ENCODE results near the gene TMEM9. TPM values are rescaled to one million over a fixed set of nuclear protein-coding genes. Genes with fewer than 3 reads are reported as not detected.

The TMEM9 gene
- total and polyA plus RNA-seq, 4 donors: 30.5 to 59.5 (median 49.0) TPM

DNA sequence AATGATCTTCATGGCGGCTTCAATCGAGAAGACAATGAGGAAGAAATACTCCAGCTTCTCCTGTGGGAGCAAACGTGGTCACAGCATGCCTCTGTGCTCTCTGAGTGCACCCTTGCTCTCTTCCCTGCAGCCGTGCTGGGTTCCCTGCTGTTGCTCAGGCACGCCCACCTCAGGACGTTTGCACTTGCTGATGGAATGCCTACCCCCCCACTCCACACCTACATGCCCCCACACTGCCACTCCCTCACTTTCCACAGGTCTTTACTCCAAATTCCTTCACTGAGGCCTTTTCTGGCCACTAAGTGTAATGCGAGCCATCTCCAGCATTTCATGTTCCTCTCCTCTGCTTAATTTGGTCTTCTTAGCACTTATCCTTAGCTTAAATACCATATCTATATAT is 60.3 kb downstream of the TMEM9 start:
- Histone ChIP-seq H3K27me3 (ENCODE audit: control insufficient read depth in 4 of 4, insufficient read depth in 4 of 4, low read length in 3 of 4) (no peaks in the 10 kb centered on the region), H3K36me3 (ENCODE audit: control insufficient read depth in 4 of 4, insufficient read depth in 3 of 4, low read depth in 1 of 4, low read length in 3 of 4) (no peaks in the 10 kb centered on the region), H3K9ac (ENCODE audit: low read depth in 1 of 2, low read length in 2 of 2) (no peak overlapping the region), H3K4me3 (ENCODE audit: low read depth in 1 of 3, low read length in 3 of 3) (no peak overlapping the region), H3K9me3 (ENCODE audit: control insufficient read depth in 4 of 4, low read length in 3 of 4) (no peaks in the 10 kb centered on the region), H3K27ac (ENCODE audit: low read depth in 1 of 2, low read length in 2 of 2) (no peak overlapping the region), H3K4me1 (ENCODE audit: control insufficient read depth in 4 of 4, insufficient read depth in 4 of 4, low read length in 3 of 4) (no peaks in the 10 kb centered on the region)
- no peak for TF ChIP-seq SP1 (IDR thresholded peaks at IDR 0.05)
- TF ChIP-seq EGR1 (IDR thresholded peaks at IDR 0.05; ENCODE audit: low read depth in 2 of 2): no peak
- no peak for TF ChIP-seq HNF4A (conservative IDR thresholded peaks at IDR 0.05)
- TF ChIP-seq, protein P1, sequence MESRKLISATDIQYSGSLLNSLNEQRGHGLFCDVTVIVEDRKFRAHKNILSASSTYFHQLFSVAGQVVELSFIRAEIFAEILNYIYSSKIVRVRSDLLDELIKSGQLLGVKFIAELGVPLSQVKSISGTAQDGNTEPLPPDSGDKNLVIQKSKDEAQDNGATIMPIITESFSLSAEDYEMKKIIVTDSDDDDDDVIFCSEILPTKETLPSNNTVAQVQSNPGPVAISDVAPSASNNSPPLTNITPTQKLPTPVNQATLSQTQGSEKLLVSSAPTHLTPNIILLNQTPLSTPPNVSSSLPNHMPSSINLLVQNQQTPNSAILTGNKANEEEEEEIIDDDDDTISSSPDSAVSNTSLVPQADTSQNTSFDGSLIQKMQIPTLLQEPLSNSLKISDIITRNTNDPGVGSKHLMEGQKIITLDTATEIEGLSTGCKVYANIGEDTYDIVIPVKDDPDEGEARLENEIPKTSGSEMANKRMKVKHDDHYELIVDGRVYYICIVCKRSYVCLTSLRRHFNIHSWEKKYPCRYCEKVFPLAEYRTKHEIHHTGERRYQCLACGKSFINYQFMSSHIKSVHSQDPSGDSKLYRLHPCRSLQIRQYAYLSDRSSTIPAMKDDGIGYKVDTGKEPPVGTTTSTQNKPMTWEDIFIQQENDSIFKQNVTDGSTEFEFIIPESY (IDR thresholded peaks at IDR 0.05): no peak
- no peak for TF ChIP-seq YY1 (IDR thresholded peaks at IDR 0.05)
- TF ChIP-seq MAX (IDR thresholded peaks at IDR 0.05): no peak
- no peak for TF ChIP-seq JUND (IDR thresholded peaks at IDR 0.05)
- TF ChIP-seq RXRA (IDR thresholded peaks at IDR 0.05): no peak
- no peak for TF ChIP-seq RAD21 (IDR thresholded peaks at IDR 0.05)
- no peak for TF ChIP-seq FOXA1 (IDR thresholded peaks at IDR 0.05)
- no peak for TF ChIP-seq TAF1 (conservative IDR thresholded peaks at IDR 0.05)
- TF ChIP-seq NR2F2 (IDR thresholded peaks at IDR 0.05): no peak
- no peak for TF ChIP-seq ATF3 (IDR thresholded peaks at IDR 0.05)
- no peak for TF ChIP-seq GABPA (IDR thresholded peaks at IDR 0.05 in 1 of 2, conservative IDR thresholded peaks at IDR 0.05 in 1 of 2)
- no peak for TF ChIP-seq HNF4G (IDR thresholded peaks at IDR 0.05)
- no peak for TF ChIP-seq REST (IDR thresholded peaks at IDR 0.05)
- TF ChIP-seq FOXA2 (IDR thresholded peaks at IDR 0.05): no peak
- no peak for DNase-seq (ENCODE audit: low spot score)
- WGBS: 82% methylated on average over 7 of the region's 7 CpGs

GRCh38 chr1:201093561-201093960 is 60.7 kb downstream of the TMEM9 start:
- no peaks in the 10 kb centered on the region for H3K9me3 ChIP-seq (ENCODE audit: control insufficient read depth in 4 of 4, low read length in 3 of 4)
- no peak overlapping the region for H3K4me3 ChIP-seq (ENCODE audit: low read depth in 1 of 3, low read length in 3 of 3)
- no peaks in the 10 kb centered on the region for H3K27me3 ChIP-seq (ENCODE audit: control insufficient read depth in 4 of 4, insufficient read depth in 4 of 4, low read length in 3 of 4)
- H3K4me1 ChIP-seq (ENCODE audit: control insufficient read depth in 4 of 4, insufficient read depth in 4 of 4, low read length in 3 of 4): no peaks in the 10 kb centered on the region
- H3K27ac ChIP-seq (ENCODE audit: low read depth in 1 of 2, low read length in 2 of 2): no peak overlapping the region
- no peak overlapping the region for H3K9ac ChIP-seq (ENCODE audit: low read depth in 1 of 2, low read length in 2 of 2)
- H3K36me3 ChIP-seq (ENCODE audit: control insufficient read depth in 4 of 4, insufficient read depth in 3 of 4, low read depth in 1 of 4, low read length in 3 of 4): no peaks in the 10 kb centered on the region
- no peak for DNase-seq (ENCODE audit: low spot score)
- 90% methylated on average over 7 of the region's 7 CpGs for WGBS
- no peak for TF ChIP-seq EGR1 (IDR thresholded peaks at IDR 0.05; ENCODE audit: low read depth in 2 of 2)
- TF ChIP-seq NR2F2 (IDR thresholded peaks at IDR 0.05): no peak
- TF ChIP-seq, protein P1 (IDR thresholded peaks at IDR 0.05): no peak
- TF ChIP-seq HNF4A (conservative IDR thresholded peaks at IDR 0.05): no peak
- no peak for TF ChIP-seq FOXA2 (IDR thresholded peaks at IDR 0.05)
- no peak for TF ChIP-seq GABPA (IDR thresholded peaks at IDR 0.05 in 1 of 2, conservative IDR thresholded peaks at IDR 0.05 in 1 of 2)
- TF ChIP-seq YY1 (IDR thresholded peaks at IDR 0.05): no peak
- TF ChIP-seq HNF4G (IDR thresholded peaks at IDR 0.05): no peak
- TF ChIP-seq RAD21 (IDR thresholded peaks at IDR 0.05): no peak
- TF ChIP-seq FOXA1 (IDR thresholded peaks at IDR 0.05): no peak
- TF ChIP-seq, protein P2, sequence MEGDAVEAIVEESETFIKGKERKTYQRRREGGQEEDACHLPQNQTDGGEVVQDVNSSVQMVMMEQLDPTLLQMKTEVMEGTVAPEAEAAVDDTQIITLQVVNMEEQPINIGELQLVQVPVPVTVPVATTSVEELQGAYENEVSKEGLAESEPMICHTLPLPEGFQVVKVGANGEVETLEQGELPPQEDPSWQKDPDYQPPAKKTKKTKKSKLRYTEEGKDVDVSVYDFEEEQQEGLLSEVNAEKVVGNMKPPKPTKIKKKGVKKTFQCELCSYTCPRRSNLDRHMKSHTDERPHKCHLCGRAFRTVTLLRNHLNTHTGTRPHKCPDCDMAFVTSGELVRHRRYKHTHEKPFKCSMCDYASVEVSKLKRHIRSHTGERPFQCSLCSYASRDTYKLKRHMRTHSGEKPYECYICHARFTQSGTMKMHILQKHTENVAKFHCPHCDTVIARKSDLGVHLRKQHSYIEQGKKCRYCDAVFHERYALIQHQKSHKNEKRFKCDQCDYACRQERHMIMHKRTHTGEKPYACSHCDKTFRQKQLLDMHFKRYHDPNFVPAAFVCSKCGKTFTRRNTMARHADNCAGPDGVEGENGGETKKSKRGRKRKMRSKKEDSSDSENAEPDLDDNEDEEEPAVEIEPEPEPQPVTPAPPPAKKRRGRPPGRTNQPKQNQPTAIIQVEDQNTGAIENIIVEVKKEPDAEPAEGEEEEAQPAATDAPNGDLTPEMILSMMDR (IDR thresholded peaks at IDR 0.05; ENCODE audit: low read depth, low read length, missing input control): no peak
- TF ChIP-seq ATF3 (IDR thresholded peaks at IDR 0.05): no peak
- no peak for TF ChIP-seq REST (IDR thresholded peaks at IDR 0.05)

All from liver (tissue), 9 donors.